Inflammatory macrophage treated with lipopolysaccharide for 1 hour (primary cell): Measurements from ENCODE around the gene OR6C3.
"Not testable (repeated sequence)": the region's sequence is repeated elsewhere in the genome, so short reads cannot be mapped to it uniquely, and the experiment has no call there.

Source experiments
- DNase-seq, 2 donors: peaks; one replicate each; pipeline ENCODE4 v3.0.0-alpha.2; 2020 to 2022

OR6C3 gene

DNA sequence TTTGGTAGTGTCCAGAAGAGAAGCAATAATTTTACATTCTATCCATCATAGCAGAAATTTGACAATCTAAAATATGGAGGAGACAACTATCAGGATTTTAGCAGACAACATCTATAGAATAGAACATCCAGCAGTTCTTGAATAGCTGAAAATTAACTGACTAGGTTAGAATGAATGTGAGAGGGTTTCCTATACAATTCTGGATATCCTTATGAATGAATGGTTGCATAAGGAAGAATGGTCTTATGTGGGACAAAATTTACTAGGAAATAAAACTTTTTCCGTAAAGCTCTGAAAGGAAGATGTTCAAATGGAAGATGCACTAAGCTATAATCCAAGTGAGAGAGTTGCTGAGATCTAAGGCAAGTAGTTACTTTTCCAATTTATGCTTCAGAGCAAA, at the start of gene OR6C3:
OR6C3 (plus strand) TSS at position 301 of the 400 bp plus-strand sequence. CDS start 955 bp downstream, outside the sequence.
- no peak for DNase-seq

- no peak for DNase-seq
Measured at GRCh38 chr12:55280991-55281390, 49.6 kb upstream of the OR6C3 start.

- no peak for DNase-seq
Measured at GRCh38 chr12:55289999-55290398, 40.5 kb upstream of the OR6C3 start.

DNA sequence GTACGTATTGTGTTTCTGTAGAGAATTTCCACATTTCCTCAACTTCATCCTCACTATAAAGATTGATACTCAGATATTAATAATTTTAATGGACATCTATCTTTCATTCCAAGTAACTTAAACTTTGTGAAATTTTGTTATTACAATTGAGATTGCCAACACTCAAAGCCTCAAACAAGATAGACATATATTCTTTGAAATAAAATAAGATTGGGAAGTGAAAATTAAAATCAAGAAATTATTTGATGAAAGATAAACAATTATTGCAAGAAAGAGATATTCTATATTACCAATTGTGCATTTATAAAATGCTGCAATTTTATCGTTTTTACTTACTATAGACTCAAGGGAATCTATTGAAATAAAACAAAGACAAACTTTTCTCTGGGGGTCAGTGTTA, 34.1 kb upstream of the OR6C3 start, which contains the start of gene OR6C6:
OR6C6 (minus strand) TSS at position 101 of the 400 bp plus-strand sequence. CDS start 1,337 bp downstream, outside the sequence.
- DNase-seq = no peak

GRCh38 chr12:55314043-55314442, 16.5 kb upstream of the OR6C3 start, which contains the start of gene OR6C1:
Gene OR6C1 (plus strand): TSS chr12:55314343. CDS start chr12:55320600, 6,257 bp downstream.
- no peak for DNase-seq

GRCh38 chr12:55320201-55320600, 10.3 kb upstream of the OR6C3 start:
- no peak for DNase-seq

GRCh38 chr12:55325801-55326200, 4.7 kb upstream of the OR6C3 start:
- DNase-seq = not testable (repeated sequence)

DNA sequence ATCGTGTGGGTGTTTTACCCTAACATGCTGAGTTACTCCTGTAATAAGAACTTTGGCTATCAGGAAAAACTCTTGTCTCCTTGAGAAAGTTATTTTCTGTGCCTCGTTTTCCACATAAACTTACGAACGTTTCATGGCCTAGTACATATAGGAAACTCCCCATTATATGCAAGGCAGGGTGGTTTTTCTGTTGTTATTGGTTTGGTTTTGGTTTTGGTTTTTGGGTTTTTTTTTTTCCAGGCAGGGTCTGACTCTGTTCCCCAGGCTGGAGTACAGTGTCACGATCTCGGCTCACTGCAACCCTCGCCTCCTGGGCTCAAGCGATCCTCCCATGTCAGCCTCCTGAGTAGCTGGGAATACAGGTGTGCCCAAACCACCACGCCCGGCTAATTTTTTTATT, 5.5 kb downstream of the OR6C3 start:
- DNase-seq = no peak

DNA sequence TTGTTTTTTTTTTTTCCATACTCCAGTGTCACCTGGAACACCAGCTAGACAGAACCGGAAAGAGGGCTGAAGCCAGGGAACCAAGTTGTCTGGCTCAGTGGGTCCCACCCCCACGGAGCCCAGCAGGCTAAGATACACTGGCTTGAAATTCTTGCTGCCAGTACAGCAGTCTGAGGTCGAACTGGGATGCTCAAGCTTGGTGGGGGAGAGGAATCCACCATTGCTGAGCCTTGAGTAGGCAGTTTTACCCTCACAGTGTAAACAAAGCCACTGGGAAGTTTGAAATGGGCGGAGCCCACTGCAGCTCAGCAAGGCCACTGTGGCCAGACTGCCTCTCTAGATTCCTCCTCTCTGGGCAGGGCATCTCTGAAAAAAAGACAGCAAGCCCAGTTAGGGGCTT, 24.8 kb downstream of the OR6C3 start:
- not testable (repeated sequence) for DNase-seq

DNA sequence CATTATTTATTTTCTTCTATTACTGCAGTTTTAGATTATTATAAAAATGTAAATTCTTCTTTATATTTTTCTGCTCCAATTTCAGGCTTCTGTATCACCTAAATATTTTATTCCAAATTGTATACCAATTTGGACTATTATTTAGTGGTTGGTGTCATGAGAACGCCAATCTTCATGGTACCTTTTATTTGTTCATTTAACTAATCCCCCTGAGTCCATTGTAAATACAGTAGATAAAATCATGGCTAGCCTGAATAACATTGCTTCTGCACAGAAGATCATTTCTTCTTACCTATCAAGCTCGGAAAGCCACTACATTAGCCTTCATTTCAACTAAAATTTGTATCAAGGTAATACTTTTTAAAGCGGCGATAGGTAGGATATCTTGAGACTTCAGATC, 32.1 kb downstream of the OR6C3 start, which contains the start of gene OR6C75:
OR6C75 (plus strand) TSS at position 301 of the 400 bp plus-strand sequence. CDS start 2,136 bp downstream, outside the sequence.
- no peak for DNase-seq

DNA sequence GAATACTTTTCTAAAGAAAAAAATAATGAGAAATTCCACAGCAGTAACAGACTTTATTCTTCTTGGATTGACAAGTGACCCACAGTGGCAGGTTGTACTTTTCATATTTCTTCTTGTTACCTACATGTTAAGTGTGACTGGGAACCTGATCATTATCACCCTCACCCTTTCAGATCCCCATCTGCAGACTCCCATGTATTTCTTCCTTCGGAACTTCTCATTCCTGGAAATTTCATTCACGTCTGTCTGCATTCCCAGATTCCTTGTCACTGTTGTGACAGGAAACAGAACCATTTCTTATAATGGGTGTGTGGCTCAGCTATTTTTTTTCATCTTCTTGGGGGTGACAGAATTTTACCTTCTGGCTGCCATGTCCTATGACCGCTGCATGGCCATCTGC, 34.5 kb downstream of the OR6C3 start:
- no peak for DNase-seq

GRCh38 chr12:55372521-55372920, 42.0 kb downstream of the OR6C3 start:
- DNase-seq = no peak
